ENCODE measurements around the gene RFX3.

Gene RFX3

DNA sequence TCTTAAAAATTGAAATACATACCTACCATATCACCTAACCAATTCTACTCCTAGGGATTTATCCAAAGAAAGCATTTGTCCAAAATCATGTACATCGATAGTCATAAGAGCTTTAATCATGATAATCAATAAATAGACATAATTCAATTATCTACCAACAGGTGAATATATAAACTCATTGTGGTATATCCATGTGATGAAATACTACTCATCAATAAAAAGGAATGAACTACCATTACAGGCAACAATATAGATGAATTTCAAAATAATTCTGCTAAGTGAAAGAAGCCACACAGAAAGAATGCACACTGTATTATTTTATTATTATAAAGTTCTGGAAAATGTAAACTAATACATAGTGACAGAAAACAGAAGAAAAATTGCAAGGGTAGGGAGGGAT is 81.8 kb downstream of the RFX3 start:
- no peak overlapping the region for H3K4me3 ChIP-seq (replicated peaks; ENCODE audit: low read depth, low read length)
- no peak for DNase-seq (ENCODE audit: extremely low read depth, low read depth)
- no peak for TF ChIP-seq CTCF (IDR thresholded peaks at IDR 0.05; ENCODE audit: low read depth, low read length, missing control alignments)

GRCh38 chr9:3441197-3441816 is 84.5 kb downstream of the RFX3 start:
- H3K4me3 ChIP-seq (replicated peaks; ENCODE audit: low read depth, low read length), result no peak overlapping the region
- peak; percentile 31 for DNase-seq (ENCODE audit: extremely low read depth, low read depth)
- peak; percentile 53 for TF ChIP-seq CTCF (IDR thresholded peaks at IDR 0.05; ENCODE audit: low read depth, low read length, missing control alignments)

- no peak for TF ChIP-seq CTCF (IDR thresholded peaks at IDR 0.05; ENCODE audit: low read depth, low read length, missing control alignments)
- no peak overlapping the region for H3K4me3 ChIP-seq (replicated peaks; ENCODE audit: low read depth, low read length)
- DNase-seq (ENCODE audit: extremely low read depth, low read depth), result no peak
These were observed 89.0 kb downstream of the RFX3 start for GRCh38 chr9:3436629-3437420.

DNA sequence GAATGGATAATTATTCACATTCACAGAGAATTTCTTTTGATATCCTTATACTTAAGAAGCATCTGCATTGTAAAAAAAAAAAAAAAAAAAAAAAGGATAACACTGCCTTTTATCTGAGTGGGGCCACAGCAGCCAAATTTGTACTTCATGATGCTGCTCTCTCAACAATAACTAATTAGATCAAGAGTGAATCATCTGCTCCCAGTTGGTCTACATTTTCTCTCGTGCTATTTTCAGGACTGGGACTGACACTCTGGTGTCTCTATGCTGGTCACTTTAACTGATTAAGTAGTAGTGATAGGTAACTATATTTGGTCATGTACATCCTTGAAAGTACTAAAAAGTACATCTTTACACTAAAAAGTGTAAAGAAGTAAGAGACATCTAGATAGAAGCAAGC is 90.1 kb downstream of the RFX3 start:
- H3K4me3 ChIP-seq (replicated peaks; ENCODE audit: low read depth, low read length), result no peak overlapping the region
- no peak for DNase-seq (ENCODE audit: extremely low read depth, low read depth)
- TF ChIP-seq CTCF (IDR thresholded peaks at IDR 0.05; ENCODE audit: low read depth, low read length, missing control alignments), result no peak

DNA sequence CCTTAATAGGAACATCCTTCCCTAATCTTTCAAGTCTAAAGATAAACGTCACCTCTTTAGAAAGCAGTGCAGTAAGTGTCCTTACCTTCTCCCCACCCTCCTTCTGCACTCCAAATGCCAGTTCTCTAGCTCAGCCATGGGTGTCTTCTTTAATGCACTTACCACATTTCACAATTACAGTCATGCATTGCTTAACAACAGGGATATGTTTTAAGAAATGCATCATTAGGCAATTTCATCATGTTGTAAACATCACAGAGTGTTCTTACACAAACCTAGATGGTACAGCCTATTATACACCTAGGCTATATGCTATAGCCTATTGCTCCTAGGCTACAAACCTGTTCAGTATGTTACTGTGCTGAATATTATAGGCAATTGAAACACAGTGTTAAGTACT is 91.2 kb downstream of the RFX3 start:
- no peak overlapping the region for H3K4me3 ChIP-seq (replicated peaks; ENCODE audit: low read depth, low read length)
- no peak for DNase-seq (ENCODE audit: extremely low read depth, low read depth)
- TF ChIP-seq CTCF (IDR thresholded peaks at IDR 0.05; ENCODE audit: low read depth, low read length, missing control alignments), result no peak

GRCh38 chr9:3433754-3434153 is 92.0 kb downstream of the RFX3 start:
- no peak for TF ChIP-seq CTCF (IDR thresholded peaks at IDR 0.05; ENCODE audit: low read depth, low read length, missing control alignments)
- H3K4me3 ChIP-seq (replicated peaks; ENCODE audit: low read depth, low read length), result no peak overlapping the region
- DNase-seq (ENCODE audit: extremely low read depth, low read depth), result no peak
